Sigmoid colon (tissue), 7 donors: ENCODE measurements around the gene FBXW8. TPM values are rescaled to one million over a fixed set of nuclear protein-coding genes. Genes with fewer than 3 reads are reported as not detected.

Experiments used
- DNase-seq: peaks from one replicate; pipeline ENCODE4 v3.0.0-alpha.2; 2019
- H3K27ac ChIP-seq, 4 donors: fragments of 200-600 bp; sonication (generic); one replicate each; pipeline ENCODE4 v1.5.1; 2016 to 2019; ENCODE audit warnings: mild to moderate bottlenecking in 1 of 4
- H3K27me3 ChIP-seq, 3 donors: fragments of 200-600 bp; sonication (generic); one replicate each; pipeline ENCODE4 v1.5.1; 2019; ENCODE audit warnings: mild to moderate bottlenecking in 1 of 3
- H3K36me3 ChIP-seq, 4 donors: fragments of 200-600 bp; sonication (generic); one replicate each; pipeline ENCODE4 v1.5.1; 2016 to 2019
- H3K4me1 ChIP-seq, 4 donors: fragments of 200-600 bp; sonication (generic); one replicate each; pipeline ENCODE4 v1.5.1; 2017 to 2019
- H3K4me3 ChIP-seq, 4 donors: fragments of 200-600 bp; sonication (generic); one replicate each; pipeline ENCODE4 v1.5.1; 2017 to 2019; ENCODE audit warnings: mild to moderate bottlenecking in 2 of 4, moderate library complexity in 1 of 4
- H3K9me3 ChIP-seq, 4 donors: fragments of 200-600 bp in 3 of 4; sonication (generic) in 3 of 4; one replicate each; pipeline versions ENCODE4 v1.5.1 to v1.6.1; 2013 to 2019
- CTCF ChIP-seq, 4 experiments: fragments of 450-650 bp in 3 of 4; fragments of 200-600 bp in 1 of 4; IDR thresholded peaks; one replicate each; pipeline ENCODE4 v1.5.1; 2016 to 2019; ENCODE audit warnings: antibody characterized with exemption in 4 of 4, mild to moderate bottlenecking in 3 of 4, moderate library complexity in 2 of 4
- EP300 ChIP-seq, 4 donors: sonication (generic); formaldehyde crosslinking; IDR thresholded peaks; one replicate each; pipeline ENCODE4 v1.6.1; 2017; ENCODE audit warnings: antibody characterized with exemption in 4 of 4
- POLR2A ChIP-seq, 2 donors: fragments of 450-650 bp; IDR thresholded peaks; one replicate each; pipeline ENCODE4 v1.6.1; 2016; ENCODE audit warnings: antibody characterized with exemption in 2 of 2, mild to moderate bottlenecking in 2 of 2, moderate library complexity in 2 of 2
- POLR2AphosphoS5 ChIP-seq, 4 donors: sonication (generic); formaldehyde crosslinking; IDR thresholded peaks; one replicate each; pipeline ENCODE4 v1.6.1; 2017; ENCODE audit warnings: antibody characterized with exemption in 4 of 4
- WGBS, 2 donors: extraction: QIAGEN DNeasy Blood & Tissue Kit; methylation state at CpG; one replicate each; pipeline ENCODE4 v1.1.7; 2013; 5-methylcytosine and 5-hydroxymethylcytosine counted together
- intact Hi-C: fragments of 100-400 bp; cut with DNase I; formaldehyde crosslinking; loops from one replicate; pipeline ENCODE4 v1.15.1; 2023
- polyA plus RNA-seq, 3 donors: library from polyadenylated mRNA; stranded (reverse); fragments of 200-250 nt; gene quantifications; one replicate each; pipeline ENCODE4 v1.2.3, GENCODE V29; 2013
- total RNA-seq, 4 donors: library from RNA; depleted of rRNA; stranded (reverse); fragments of >200 nt; gene quantifications; one replicate each; pipeline ENCODE4 v1.1.0, GENCODE V29; 2016
- donor health status: healthy with polysubstance abuse.
- donor health status: Bipolar disorder and iron deficiency.
- donor health status: healthy.

Gene FBXW8
- total and polyA plus RNA-seq, 7 donors: 2.3 to 19.1 (median 7.7) TPM

- no peak for TF ChIP-seq POLR2AphosphoS5 (IDR thresholded peaks at IDR 0.05)
- TF ChIP-seq EP300 (IDR thresholded peaks at IDR 0.05): no peak
- intact Hi-C loops: no loop called here
- 1 to 2% methylated on average over 49 of the region's 49 CpGs for WGBS, 2 donors
These were observed 29.3 kb upstream of the FBXW8 start, which contains the start of gene HRK for GRCh38 chr12:116881325-116881876. HRK (minus strand) TSS chr12:116881441; CDS start chr12:116881307, 134 bp downstream.

GRCh38 chr12:116881877-116882507, 28.8 kb upstream of the FBXW8 start:
- no peaks in the 10 kb centered on the region for H3K36me3 ChIP-seq
- H3K4me3 ChIP-seq: peak overlapping the region in 2 of 4 donors; percentile 38 to 40
- no peak overlapping the region for H3K27ac ChIP-seq
- no peak for DNase-seq
- no peaks in the 10 kb centered on the region for H3K9me3 ChIP-seq
- intact Hi-C loops: loop anchor here (2.0 kb wide), 1 partner anchor 179 kb away; no protein-coding TSS in a partner anchor
- TF ChIP-seq POLR2A (IDR thresholded peaks at IDR 0.05): no peak
- peaks cover 0 to 42% (median 37%) of the 10 kb centered on the region in 4 donors for H3K4me1 ChIP-seq
- WGBS, 2 donors: 4 to 7% methylated on average over 29 of the region's 29 CpGs
- H3K27me3 ChIP-seq: peaks cover 38 to 82% (median 71%) of the 10 kb centered on the region in 3 donors

More at GRCh38 chr12:116881325-116881876, 29.3 kb upstream of the FBXW8 start, which contains the start of gene HRK:
- Histone ChIP-seq H3K27ac (no peak within 1 kb of the TSS), H3K27me3 (peaks cover 39 to 88% (median 77%) of the 10 kb centered on the region in 3 donors), H3K9me3 (no peaks in the 10 kb centered on the region), H3K36me3 (no peaks in the 10 kb centered on the region), H3K4me3 (peak within 1 kb of the TSS in 3 of 4 donors; percentile 22 to 40 (median 38)), H3K4me1 (peaks cover 0 to 42% (median 37%) of the 10 kb centered on the region in 4 donors)
- no peak for DNase-seq

- intact Hi-C loops: loop anchor here (2.0 kb wide), 1 partner anchor 180 kb away; no protein-coding TSS in a partner anchor
- 18 to 22% methylated on average over 6 of the region's 6 CpGs for WGBS, 2 donors
- H3K27ac ChIP-seq: no peak overlapping the region
These were observed 28.0 kb upstream of the FBXW8 start for GRCh38 chr12:116882742-116883141.

GRCh38 chr12:116884871-116885270, 25.9 kb upstream of the FBXW8 start:
- no peak for DNase-seq
- Histone ChIP-seq H3K36me3 (no peaks in the 10 kb centered on the region), H3K27ac (no peak overlapping the region), H3K27me3 (peaks cover 21 to 59% (median 45%) of the 10 kb centered on the region in 3 donors), H3K4me3 (no peak overlapping the region), H3K9me3 (no peaks in the 10 kb centered on the region), H3K4me1 (peaks cover 0 to 25% (median 23%) of the 10 kb centered on the region in 4 donors)
- intact Hi-C loops: no loop called here
- TF ChIP-seq POLR2A (IDR thresholded peaks at IDR 0.05): no peak
- no peak for TF ChIP-seq POLR2AphosphoS5 (IDR thresholded peaks at IDR 0.05)
- TF ChIP-seq EP300 (IDR thresholded peaks at IDR 0.05): no peak
- no peak for TF ChIP-seq CTCF (IDR thresholded peaks at IDR 0.05)
- WGBS, 2 donors: 88 to 90% methylated on average over 3 of the region's 3 CpGs

More at GRCh38 chr12:116882742-116883141, 28.0 kb upstream of the FBXW8 start:
- Histone ChIP-seq H3K9me3 (no peaks in the 10 kb centered on the region), H3K4me1 (peaks cover 0 to 42% (median 37%) of the 10 kb centered on the region in 4 donors), H3K4me3 (no peak overlapping the region), H3K36me3 (no peaks in the 10 kb centered on the region), H3K27me3 (peaks cover 38 to 80% (median 65%) of the 10 kb centered on the region in 3 donors)
- TF ChIP-seq EP300 (IDR thresholded peaks at IDR 0.05): no peak
- no peak for TF ChIP-seq POLR2AphosphoS5 (IDR thresholded peaks at IDR 0.05)
- no peak for TF ChIP-seq CTCF (IDR thresholded peaks at IDR 0.05)
- TF ChIP-seq POLR2A (IDR thresholded peaks at IDR 0.05): no peak
- no peak for DNase-seq

- H3K9me3 ChIP-seq: no peaks in the 10 kb centered on the region
- H3K4me1 ChIP-seq: peaks cover 0 to 19% (median 18%) of the 10 kb centered on the region in 4 donors
- H3K27ac ChIP-seq: no peak overlapping the region
- H3K27me3 ChIP-seq: peaks cover 15 to 53% (median 39%) of the 10 kb centered on the region in 3 donors
- no peaks in the 10 kb centered on the region for H3K36me3 ChIP-seq
- TF ChIP-seq EP300 (IDR thresholded peaks at IDR 0.05) (no peak), CTCF (IDR thresholded peaks at IDR 0.05) (no peak), POLR2AphosphoS5 (IDR thresholded peaks at IDR 0.05) (no peak), POLR2A (IDR thresholded peaks at IDR 0.05) (no peak)
- H3K4me3 ChIP-seq: no peak overlapping the region
- no peak for DNase-seq
- intact Hi-C loops: no loop called here
- 74 to 90% methylated on average over 2 of the region's 2 CpGs for WGBS, 2 donors
These were observed 25.3 kb upstream of the FBXW8 start for GRCh38 chr12:116885491-116885890.
